ENCODE data around the gene FLNC. TPM values are rescaled to one million over a fixed set of nuclear protein-coding genes. Genes with fewer than 3 reads are reported as not detected.

FLNC gene
- total and polyA plus RNA-seq, 10 donors, result 0.21 to 1.8 (median 0.66) TPM

GRCh38 chr7:128783143-128783861, 46.9 kb upstream of the FLNC start:
- Histone ChIP-seq H3K27ac (no peak overlapping the region), H3K9me3 (peaks cover 0 to 7% (median 4%) of the 10 kb centered on the region in 8 donors), H3K36me3 (no peaks in the 10 kb centered on the region), H3K4me1 (no peaks in the 10 kb centered on the region), H3K27me3 (replicated peaks in 1 of 7) (no peaks in the 10 kb centered on the region), H3K4me3 (no peak overlapping the region)
- intact Hi-C loops (cut with DNase I; ENCODE audit: low total_unique reads), result no loop called here
- WGBS, 5 donors, result 53 to 74% (median 71%) methylated on average over 14 to 15 of the region's 15 CpGs
- TF ChIP-seq POLR2AphosphoS5 (IDR thresholded peaks at IDR 0.05) (no peak), CTCF (IDR thresholded peaks at IDR 0.05 in 8 of 11, conservative IDR thresholded peaks at IDR 0.05 in 3 of 11) (no peak), POLR2A (IDR thresholded peaks at IDR 0.05) (no peak)
- no peak for DNase-seq

DNA sequence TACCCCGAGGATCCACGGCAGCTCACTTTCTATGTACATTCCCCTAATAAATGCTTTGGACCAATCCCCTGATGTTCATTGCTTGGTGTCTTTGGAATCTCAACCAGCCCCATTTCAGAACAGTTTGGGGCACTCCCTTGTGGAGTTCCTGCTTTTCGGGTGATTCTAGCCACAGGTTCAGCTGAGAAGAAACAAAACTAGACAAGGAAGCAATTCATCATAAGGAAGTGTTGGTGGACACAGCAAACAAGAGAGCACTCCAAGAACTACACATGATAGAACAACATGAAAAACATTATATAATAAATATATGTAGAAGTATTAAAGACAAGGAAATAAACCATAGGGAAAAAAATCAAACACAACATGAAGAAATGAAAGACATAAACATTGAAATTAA, 44.5 kb upstream of the FLNC start:
- Histone ChIP-seq H3K27ac (no peak overlapping the region), H3K4me3 (no peak overlapping the region), H3K9me3 (no peaks in the 10 kb centered on the region), H3K4me1 (peaks cover 0 to 9% (median 6%) of the 10 kb centered on the region in 6 donors), H3K36me3 (no peaks in the 10 kb centered on the region), H3K27me3 (replicated peaks in 1 of 7) (peaks cover 0 to 8% (median 0%) of the 10 kb centered on the region in 7 donors)
- WGBS, 5 donors, result 68 to 78% (median 77%) methylated on average over 3 of the region's 3 CpGs
- TF ChIP-seq CTCF (IDR thresholded peaks at IDR 0.05 in 8 of 11, conservative IDR thresholded peaks at IDR 0.05 in 3 of 11) (no peak), POLR2A (IDR thresholded peaks at IDR 0.05) (no peak), POLR2AphosphoS5 (IDR thresholded peaks at IDR 0.05) (no peak)
- intact Hi-C loops (cut with DNase I; ENCODE audit: low total_unique reads), result no loop called here
- DNase-seq, result no peak

GRCh38 chr7:128788446-128789412, 41.5 kb upstream of the FLNC start:
- no peaks in the 10 kb centered on the region for H3K9me3 ChIP-seq
- intact Hi-C loops (cut with DNase I; ENCODE audit: low total_unique reads), result no loop called here
- 70 to 85% (median 83%) methylated on average over 9 of the region's 9 CpGs for WGBS, 5 donors
- TF ChIP-seq CTCF (IDR thresholded peaks at IDR 0.05 in 8 of 11, conservative IDR thresholded peaks at IDR 0.05 in 3 of 11) (no peak), POLR2A (IDR thresholded peaks at IDR 0.05) (no peak), POLR2AphosphoS5 (IDR thresholded peaks at IDR 0.05) (no peak)
- H3K4me3 ChIP-seq, result no peak overlapping the region
- peaks cover 0 to 32% (median 22%) of the 10 kb centered on the region in 6 donors for H3K4me1 ChIP-seq
- H3K27me3 ChIP-seq (replicated peaks in 1 of 7), result peaks cover 0 to 26% (median 0%) of the 10 kb centered on the region in 7 donors
- DNase-seq, result no peak
- no peak overlapping the region for H3K27ac ChIP-seq
- no peaks in the 10 kb centered on the region for H3K36me3 ChIP-seq
